HG02678 (cell line): ENCODE results near the gene PATL2.
A peak's percentile ranks its signal among the peaks of the same experiment; 100 is the strongest.
"Not testable (repeated sequence)": the region's sequence is repeated elsewhere in the genome, so short reads cannot be mapped to it uniquely, and the experiment has no call there.

Experiments
- ATAC-seq: cut with Tn5 transposase; IDR thresholded peaks from one replicate; pipeline ENCODE4 v1.9.1; 2021; ENCODE audit warnings: mild to moderate bottlenecking, moderate library complexity; ENCODE audit not compliant: unreplicated experiment

Gene PATL2

GRCh38 chr15:44694416-44694815, 16.7 kb downstream of the PATL2 start:
- no peak for ATAC-seq

GRCh38 chr15:44692659-44693058, 18.5 kb downstream of the PATL2 start:
- no peak for ATAC-seq

GRCh38 chr15:44690245-44690644, 20.9 kb downstream of the PATL2 start:
- not testable (repeated sequence) for ATAC-seq

DNA sequence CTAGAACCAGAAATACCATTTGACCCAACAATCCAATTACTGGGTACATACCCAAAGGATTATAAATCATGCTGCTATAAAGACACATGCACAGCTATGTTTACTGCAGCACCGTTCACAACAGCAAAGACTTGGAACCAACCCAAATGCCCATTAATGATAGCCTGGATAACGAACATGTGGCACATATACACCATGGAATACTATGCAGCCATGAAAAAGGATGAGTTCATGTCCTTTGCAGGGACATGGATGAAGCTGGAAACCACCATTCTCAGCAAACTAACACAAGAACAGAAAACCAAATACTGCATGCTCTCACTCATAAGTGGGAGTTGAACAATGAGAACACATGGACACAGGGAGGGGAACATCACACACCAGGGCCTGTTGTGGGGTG, 21.8 kb downstream of the PATL2 start:
- not testable (repeated sequence) for ATAC-seq

- ATAC-seq, result not testable (repeated sequence)
Measured at GRCh38 chr15:44682809-44683682, 28.1 kb downstream of the PATL2 start.

DNA sequence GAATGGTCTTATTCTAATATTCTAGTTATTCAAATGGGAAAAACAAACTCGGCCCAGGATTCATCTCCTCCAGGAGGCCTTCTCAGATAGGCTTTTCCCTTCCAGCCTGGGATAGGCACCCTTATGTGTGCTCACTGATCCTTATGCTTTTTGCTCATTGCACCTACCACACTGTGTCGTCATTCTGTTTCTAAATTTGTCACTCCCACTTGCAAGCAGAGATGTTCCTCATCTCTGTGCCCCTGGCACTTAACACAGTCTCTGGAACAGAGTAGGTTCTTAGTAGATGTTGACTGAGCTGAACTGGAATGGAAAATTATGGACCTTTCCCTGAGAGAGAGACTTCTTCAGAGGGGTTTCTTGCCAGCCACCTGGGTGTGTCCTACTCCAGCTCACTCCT, 28.9 kb downstream of the PATL2 start:
- ATAC-seq, result no peak

- ATAC-seq, result peak; percentile 47
Measured at GRCh38 chr15:44676676-44677075, 34.4 kb downstream of the PATL2 start.

- no peak for ATAC-seq
Measured at GRCh38 chr15:44675911-44676310, 35.2 kb downstream of the PATL2 start.

GRCh38 chr15:44673639-44674038, 37.5 kb downstream of the PATL2 start:
- no peak for ATAC-seq

- no peak for ATAC-seq
Measured at GRCh38 chr15:44670087-44670950, 40.8 kb downstream of the PATL2 start.

GRCh38 chr15:44668921-44669320, 42.2 kb downstream of the PATL2 start:
- ATAC-seq, result no peak

DNA sequence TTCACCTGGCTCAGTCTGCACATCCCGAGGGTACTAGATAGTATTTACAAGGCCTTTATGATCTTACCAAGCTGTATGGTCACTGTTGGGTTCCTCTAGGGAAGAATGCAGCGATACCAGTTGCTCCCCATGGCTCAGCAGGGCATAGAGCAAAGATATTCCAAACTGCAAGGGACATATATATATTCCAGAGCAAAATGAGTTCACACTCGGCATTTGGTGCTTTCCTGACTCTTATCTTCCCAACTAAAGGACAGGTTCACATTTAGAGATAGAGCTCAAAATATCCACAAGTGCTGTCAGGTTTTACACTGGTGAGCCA, 44.1 kb downstream of the PATL2 start:
- ATAC-seq, result no peak

DNA sequence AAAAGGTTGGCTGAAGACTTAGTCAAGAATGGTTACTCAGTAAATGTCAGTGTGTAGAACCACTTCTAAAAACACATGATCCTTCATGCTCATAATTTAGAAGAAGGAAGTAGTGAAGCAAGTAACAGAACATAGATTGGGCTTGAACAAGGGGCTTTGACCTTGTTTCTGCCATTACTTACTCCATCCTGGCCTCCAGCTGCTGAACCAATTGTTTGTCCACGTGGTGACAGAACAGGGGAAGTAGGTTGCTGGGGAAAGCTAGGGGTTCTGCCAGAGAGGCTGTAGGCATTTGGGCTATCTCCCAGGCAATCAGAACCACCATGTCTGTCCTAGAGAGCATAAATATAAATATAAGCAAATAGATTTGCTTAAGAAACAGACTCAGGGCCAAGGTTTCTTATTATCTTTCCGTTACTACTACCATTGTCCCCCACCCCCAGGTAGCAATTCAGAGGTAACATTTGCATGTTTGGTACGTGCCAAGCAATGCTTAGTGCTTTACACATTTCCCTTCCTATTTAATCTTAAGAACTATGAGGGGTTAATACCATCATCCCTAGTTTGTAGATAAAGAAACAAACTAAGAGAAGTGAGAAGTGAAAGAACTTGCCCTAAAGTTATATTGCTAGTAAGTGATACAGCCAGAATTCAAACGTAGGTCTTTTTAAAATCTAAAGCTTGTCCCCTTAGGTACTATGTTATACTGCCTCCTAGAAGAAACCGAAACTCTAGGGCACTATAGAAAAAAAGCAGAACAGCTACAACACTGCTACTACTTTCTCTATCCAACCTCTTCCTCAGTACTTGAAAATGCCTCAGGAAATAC, 44.7 kb downstream of the PATL2 start:
- no peak for ATAC-seq

DNA sequence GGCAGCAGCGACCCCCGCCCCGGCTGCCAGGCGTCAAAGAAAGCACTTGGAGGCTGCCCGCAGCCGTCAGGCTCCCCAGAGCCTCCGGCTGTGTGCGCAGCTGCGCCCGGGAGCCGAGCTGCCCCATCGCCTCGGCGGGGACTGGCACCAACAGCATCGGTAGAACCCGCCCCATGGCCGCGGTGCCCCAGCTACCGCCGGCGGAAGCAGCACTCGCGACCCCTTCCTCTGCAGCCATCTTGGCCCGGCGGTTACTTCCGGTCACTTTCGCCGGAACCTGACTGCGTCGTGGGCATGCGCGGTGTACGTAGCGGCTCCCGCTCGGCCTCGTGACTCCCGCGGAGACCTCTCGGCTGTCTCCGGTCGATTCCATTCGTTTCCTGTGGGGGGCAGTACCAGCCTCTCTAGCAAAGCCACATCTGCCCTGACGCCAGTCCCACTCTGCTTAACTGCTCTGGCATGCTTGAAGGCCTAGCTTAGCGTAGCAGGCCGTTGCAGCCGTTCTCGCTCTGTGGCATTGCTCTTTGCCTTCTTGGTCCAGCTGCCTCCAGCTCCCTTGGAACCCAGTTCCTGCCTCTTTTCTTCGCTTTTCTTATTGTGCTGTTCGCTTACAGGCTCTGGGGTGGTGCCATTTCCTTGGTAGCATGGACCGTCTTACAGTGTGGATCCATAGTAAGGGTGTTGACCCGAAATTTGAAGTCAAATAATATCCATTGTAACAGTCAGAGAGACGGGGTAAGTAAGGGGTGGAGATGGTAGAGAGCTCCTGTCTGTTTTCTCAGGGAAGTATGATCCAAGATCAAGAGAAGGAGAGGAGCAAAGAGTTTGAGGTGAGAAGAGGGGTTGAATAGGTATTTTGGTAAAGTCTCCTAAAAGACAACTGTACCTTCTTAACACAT, 47.5 kb downstream of the PATL2 start, which contains the start of gene SPG11:
Gene SPG11, minus strand, starts transcription at position 253 of the 899 bp plus-strand sequence. Its CDS starts 15 bp downstream, at position 238.
- peak; percentile 76 for ATAC-seq

GRCh38 chr15:44662478-44663409, 48.4 kb downstream of the PATL2 start:
- ATAC-seq, result peak; percentile 56

- ATAC-seq, result no peak
Measured at GRCh38 chr15:44661576-44661975, 49.5 kb downstream of the PATL2 start.

- ATAC-seq, result no peak
Measured at GRCh38 chr15:44659056-44659455, 52.1 kb downstream of the PATL2 start.

DNA sequence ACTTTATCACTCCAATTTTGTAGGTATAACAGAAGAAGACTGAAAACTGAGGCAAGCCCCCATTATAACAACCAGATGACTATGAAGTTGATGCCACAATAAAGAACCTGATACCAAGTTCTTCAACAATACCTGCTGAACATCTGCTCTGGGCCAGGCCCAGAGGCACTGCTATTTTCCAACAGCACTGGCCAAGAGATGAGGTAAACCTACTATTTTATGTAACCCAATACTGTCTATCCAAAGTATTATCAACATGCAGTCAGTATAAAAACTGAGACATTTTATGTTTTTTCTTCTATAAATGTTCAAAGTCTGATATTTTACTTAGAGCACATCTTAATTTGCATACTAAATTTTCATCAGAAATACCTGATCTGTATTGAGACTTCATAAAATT, 53.7 kb downstream of the PATL2 start:
- no peak for ATAC-seq

GRCh38 chr15:44656913-44657312, 54.2 kb downstream of the PATL2 start:
- no peak for ATAC-seq
